ENCODE measurements around the gene CD34. TPM values are rescaled to one million over a fixed set of nuclear protein-coding genes. Genes with fewer than 3 reads are reported as not detected.

CD34 gene
- total RNA-seq, 1 donor, result 0.36 TPM

GRCh38 chr1:207919523-207920170 lies 8.7 kb upstream of the CD34 start:
- no peak for DNase-seq (ENCODE audit: insufficient read length, low spot score, missing footprints)
- no peaks in the 10 kb centered on the region for H4K20me1 ChIP-seq (ENCODE audit: insufficient read depth, low read length)
- H2AFZ ChIP-seq (ENCODE audit: low read length), result no peak overlapping the region
- no peaks in the 10 kb centered on the region for H3K9me3 ChIP-seq (ENCODE audit: low read depth, low read length)
- no peak overlapping the region for H3K4me2 ChIP-seq (ENCODE audit: insufficient read depth, low read length)
- H3K79me2 ChIP-seq (ENCODE audit: insufficient read depth, low read length), result no peaks in the 10 kb centered on the region
- H3K27ac ChIP-seq (ENCODE audit: low read depth, low read length), result no peak overlapping the region
- H3K27me3 ChIP-seq (ENCODE audit: insufficient read depth, low read length), result peaks cover 16% of the 10 kb centered on the region
- no peak overlapping the region for H3K4me3 ChIP-seq (ENCODE audit: insufficient read depth, low read length)
- H3K4me1 ChIP-seq (ENCODE audit: insufficient read depth, low read length), result no peaks in the 10 kb centered on the region
- H3K36me3 ChIP-seq (ENCODE audit: insufficient read depth, low read length), result no peaks in the 10 kb centered on the region
- no peak for TF ChIP-seq CTCF (IDR thresholded peaks at IDR 0.05; ENCODE audit: extremely low read depth, low read depth, low read length)

GRCh38 chr1:207918581-207918980 lies 7.7 kb upstream of the CD34 start:
- TF ChIP-seq CTCF (IDR thresholded peaks at IDR 0.05; ENCODE audit: extremely low read depth, low read depth, low read length), result no peak
- Histone ChIP-seq H3K27me3 (ENCODE audit: insufficient read depth, low read length) (peaks cover 16% of the 10 kb centered on the region), H3K27ac (ENCODE audit: low read depth, low read length) (no peak overlapping the region), H3K79me2 (ENCODE audit: insufficient read depth, low read length) (no peaks in the 10 kb centered on the region), H3K9me3 (ENCODE audit: low read depth, low read length) (no peaks in the 10 kb centered on the region), H2AFZ (ENCODE audit: low read length) (no peak overlapping the region), H4K20me1 (ENCODE audit: insufficient read depth, low read length) (no peaks in the 10 kb centered on the region), H3K4me3 (ENCODE audit: insufficient read depth, low read length) (no peak overlapping the region), H3K36me3 (ENCODE audit: insufficient read depth, low read length) (no peaks in the 10 kb centered on the region), H3K4me1 (ENCODE audit: insufficient read depth, low read length) (no peaks in the 10 kb centered on the region), H3K4me2 (ENCODE audit: insufficient read depth, low read length) (no peak overlapping the region)
- DNase-seq (ENCODE audit: insufficient read length, low spot score, missing footprints), result no peak

- no peak for TF ChIP-seq CTCF (IDR thresholded peaks at IDR 0.05; ENCODE audit: extremely low read depth, low read depth, low read length)
Measured at GRCh38 chr1:207918011-207918410, 7.1 kb upstream of the CD34 start.

GRCh38 chr1:207917080-207917479 lies 6.2 kb upstream of the CD34 start:
- Histone ChIP-seq H3K9me3 (ENCODE audit: low read depth, low read length) (no peaks in the 10 kb centered on the region), H2AFZ (ENCODE audit: low read length) (no peak overlapping the region), H3K27ac (ENCODE audit: low read depth, low read length) (no peak overlapping the region), H3K4me3 (ENCODE audit: insufficient read depth, low read length) (no peak overlapping the region), H3K36me3 (ENCODE audit: insufficient read depth, low read length) (no peaks in the 10 kb centered on the region), H4K20me1 (ENCODE audit: insufficient read depth, low read length) (no peaks in the 10 kb centered on the region), H3K4me1 (ENCODE audit: insufficient read depth, low read length) (no peaks in the 10 kb centered on the region), H3K79me2 (ENCODE audit: insufficient read depth, low read length) (no peaks in the 10 kb centered on the region), H3K4me2 (ENCODE audit: insufficient read depth, low read length) (no peak overlapping the region), H3K27me3 (ENCODE audit: insufficient read depth, low read length) (peaks cover 16% of the 10 kb centered on the region)
- no peak for TF ChIP-seq CTCF (IDR thresholded peaks at IDR 0.05; ENCODE audit: extremely low read depth, low read depth, low read length)
- DNase-seq (ENCODE audit: insufficient read length, low spot score, missing footprints), result no peak

More at GRCh38 chr1:207918011-207918410, 7.1 kb upstream of the CD34 start:
- Histone ChIP-seq H3K4me3 (ENCODE audit: insufficient read depth, low read length) (no peak overlapping the region), H2AFZ (ENCODE audit: low read length) (no peak overlapping the region), H3K4me2 (ENCODE audit: insufficient read depth, low read length) (no peak overlapping the region), H3K79me2 (ENCODE audit: insufficient read depth, low read length) (no peaks in the 10 kb centered on the region), H3K27me3 (ENCODE audit: insufficient read depth, low read length) (peaks cover 18% of the 10 kb centered on the region), H3K4me1 (ENCODE audit: insufficient read depth, low read length) (no peaks in the 10 kb centered on the region), H3K27ac (ENCODE audit: low read depth, low read length) (no peak overlapping the region), H4K20me1 (ENCODE audit: insufficient read depth, low read length) (no peaks in the 10 kb centered on the region), H3K9me3 (ENCODE audit: low read depth, low read length) (no peaks in the 10 kb centered on the region), H3K36me3 (ENCODE audit: insufficient read depth, low read length) (no peaks in the 10 kb centered on the region)
- DNase-seq (ENCODE audit: insufficient read length, low spot score, missing footprints), result no peak
